Activated CD4-positive, CD25-positive, alpha-beta regulatory T cell treated with anti-CD3 and anti-CD28 coated beads, Interleukin-2, amount 50 U/mL, for 24 hours (primary cell): ENCODE results near the gene NLN.
A peak's percentile ranks its signal among the peaks of the same experiment; 100 is the strongest.
"Not testable (repeated sequence)": the region's sequence is repeated elsewhere in the genome, so short reads cannot be mapped to it uniquely, and the experiment has no call there.

Experiments
- ATAC-seq, 2 donors: fragments of 150-1000 bp; cut with Tn5 transposase; one replicate each; pipeline ENCODE4 v1.10.0; 2021; ENCODE audit warnings: mild to moderate bottlenecking in 1 of 2, moderate library complexity in 1 of 2

NLN gene

GRCh38 chr5:65834306-65834705 lies 112.3 kb downstream of the NLN start:
- ATAC-seq: no peak

GRCh38 chr5:65835191-65835590 lies 113.2 kb downstream of the NLN start:
- no peak for ATAC-seq

GRCh38 chr5:65837139-65837538 lies 115.1 kb downstream of the NLN start:
- no peak for ATAC-seq

GRCh38 chr5:65839170-65839569 lies 117.2 kb downstream of the NLN start:
- not testable (repeated sequence) for ATAC-seq

- ATAC-seq: no peak
Observed at GRCh38 chr5:65840071-65840470, 118.1 kb downstream of the NLN start.

- not testable (repeated sequence) for ATAC-seq
Observed at GRCh38 chr5:65844763-65845162, 122.8 kb downstream of the NLN start.

GRCh38 chr5:65846101-65846500 lies 124.1 kb downstream of the NLN start:
- no peak for ATAC-seq

GRCh38 chr5:65847019-65847418 lies 125.0 kb downstream of the NLN start:
- ATAC-seq: not testable (repeated sequence)

GRCh38 chr5:65849918-65850317 lies 127.9 kb downstream of the NLN start:
- ATAC-seq: not testable (repeated sequence)

GRCh38 chr5:65854925-65855324 lies 132.9 kb downstream of the NLN start:
- no peak for ATAC-seq

- no peak for ATAC-seq
Observed at GRCh38 chr5:65855766-65856315, 133.8 kb downstream of the NLN start.

- no peak for ATAC-seq
Observed at GRCh38 chr5:65856520-65856919, 134.5 kb downstream of the NLN start.

- ATAC-seq: no peak
Observed at GRCh38 chr5:65858316-65858715, 136.3 kb downstream of the NLN start.

- ATAC-seq: no peak
Observed at GRCh38 chr5:65861830-65862241, 139.8 kb downstream of the NLN start.

- no peak for ATAC-seq
Observed at GRCh38 chr5:65862384-65862783, 140.4 kb downstream of the NLN start.

- ATAC-seq: no peak
Observed at GRCh38 chr5:65863747-65864146, 141.7 kb downstream of the NLN start.

- ATAC-seq: peak; percentile 44 to 66
Observed at GRCh38 chr5:65866837-65867521, 145.0 kb downstream of the NLN start.

GRCh38 chr5:65867542-65868195 lies 145.7 kb downstream of the NLN start:
- no peak for ATAC-seq

- ATAC-seq: no peak
Observed at GRCh38 chr5:65868509-65868908, 146.5 kb downstream of the NLN start.

GRCh38 chr5:65871182-65871581 lies 149.2 kb downstream of the NLN start:
- no peak for ATAC-seq

- ATAC-seq: peak; percentile 44 to 48
Observed at GRCh38 chr5:65871776-65872175, 149.8 kb downstream of the NLN start.

GRCh38 chr5:65873181-65873750 lies 151.3 kb downstream of the NLN start:
- no peak for ATAC-seq

- no peak for ATAC-seq
Observed at GRCh38 chr5:65874241-65874640, 152.2 kb downstream of the NLN start.

GRCh38 chr5:65876496-65876895 lies 154.5 kb downstream of the NLN start:
- no peak for ATAC-seq
